SJSA1 (cell line): ENCODE measurements around the gene SCFD2. TPM values are rescaled to one million over a fixed set of nuclear protein-coding genes. Genes with fewer than 3 reads are reported as not detected.
A peak's percentile ranks its signal among the peaks of the same experiment; 100 is the strongest.
"Not testable (repeated sequence)": the region's sequence is repeated elsewhere in the genome, so short reads cannot be mapped to it uniquely, and the experiment has no call there.

Experiments used
- DNase-seq, 2 experiments: peaks; one replicate each; pipeline ENCODE4 v3.0.0-alpha.2; 2015 to 2020; ENCODE audit warnings: low spot score in 2 of 2, low read depth in 1 of 2
- H3K27ac ChIP-seq: fragments of 250-450 bp; sonication (Bioruptor Pico); 2 replicates; pipeline ENCODE4 v1.5.1; 2020; ENCODE audit warnings: mild to moderate bottlenecking, moderate library complexity
- H3K27me3 ChIP-seq: fragments of 250-450 bp; sonication (Bioruptor Pico); replicated peaks from 2 replicates; pipeline ENCODE4 v1.5.1; 2020; ENCODE audit warnings: mild to moderate bottlenecking, moderate library complexity
- H3K36me3 ChIP-seq: fragments of 250-450 bp; sonication (Bioruptor Pico); 2 replicates; pipeline ENCODE4 v1.5.1; 2020; ENCODE audit warnings: mild to moderate bottlenecking
- H3K4me1 ChIP-seq: fragments of 250-450 bp; sonication (Bioruptor Pico); replicated peaks from 2 replicates; pipeline ENCODE4 v1.6.1; 2021; ENCODE audit warnings: mild to moderate bottlenecking
- H3K4me3 ChIP-seq: fragments of 250-450 bp; sonication (Bioruptor Pico); 2 replicates; pipeline ENCODE4 v1.5.1; 2020; ENCODE audit warnings: mild to moderate bottlenecking
- H3K9me3 ChIP-seq: fragments of 250-450 bp; sonication (Bioruptor Pico); replicated peaks from 2 replicates; pipeline ENCODE4 v1.5.1; 2020; ENCODE audit warnings: mild to moderate bottlenecking
- total RNA-seq: library from RNA; depleted of rRNA; stranded (reverse); fragments of >200 nt; shearing (Covaris generic); gene quantifications from 2 replicates; pipeline ENCODE4 v1.2.3, GENCODE V29; 2014

Gene SCFD2
- total RNA-seq, 1 experiment from 2014 or later = 18.5 TPM

DNA sequence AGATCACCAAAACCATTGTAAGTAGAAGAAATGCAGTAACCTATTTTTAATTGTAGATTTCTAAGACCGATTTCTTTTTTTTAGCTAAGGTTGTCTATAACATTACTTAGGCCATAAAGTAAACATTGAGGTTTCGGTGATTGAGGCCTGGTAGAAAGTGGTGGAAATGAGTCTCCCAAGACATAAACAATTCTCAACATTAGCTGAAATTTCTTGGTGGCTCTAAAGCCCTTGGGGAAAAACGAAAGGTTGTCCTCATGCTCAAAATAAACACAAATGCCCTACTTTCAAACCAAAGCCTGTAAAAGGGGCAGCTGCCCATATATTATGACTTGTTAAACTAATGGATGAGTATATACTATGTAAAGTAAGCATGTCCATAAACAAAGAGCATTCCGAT lies 98.8 kb downstream of the SCFD2 start:
- H3K9me3 ChIP-seq = no peaks in the 10 kb centered on the region; the same call in 1 of the 2 replicates
- 0 out of 2 replicates have a peak, but pooled peaks cover 3% of the 10 kb centered on the region for H3K36me3 ChIP-seq
- no peak overlapping the region for H3K4me3 ChIP-seq
- peaks cover 12% of the 10 kb centered on the region for H3K4me1 ChIP-seq
- no peak overlapping the region for H3K27ac ChIP-seq
- DNase-seq = peak in 1 of 2 experiments; percentile 67
- no peaks in the 10 kb centered on the region for H3K27me3 ChIP-seq

GRCh38 chr4:53255986-53256385 lies 109.9 kb downstream of the SCFD2 start:
- not testable (repeated sequence) for H3K27me3 ChIP-seq, H3K27ac ChIP-seq, H3K36me3 ChIP-seq, H3K9me3 ChIP-seq, H3K4me3 ChIP-seq, H3K4me1 ChIP-seq, DNase-seq

DNA sequence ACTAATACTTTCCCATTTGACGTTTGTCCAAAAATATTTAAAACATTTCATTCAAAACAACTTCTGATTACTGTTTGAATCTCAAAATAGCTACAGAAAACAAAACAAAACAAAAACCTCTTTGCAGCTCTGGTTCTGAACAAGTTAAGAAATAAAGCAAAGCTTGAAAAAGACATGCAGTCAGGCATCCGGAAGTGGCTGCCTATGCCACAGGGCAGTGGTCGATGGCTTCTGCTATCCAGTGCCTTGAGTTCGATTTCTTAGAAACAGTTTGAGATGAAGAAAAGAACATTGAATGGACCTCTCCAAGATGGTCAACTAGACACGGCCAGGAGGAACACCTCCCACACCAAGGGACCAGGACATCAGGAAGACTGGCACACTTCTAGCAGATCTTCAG lies 125.3 kb downstream of the SCFD2 start:
- no peak overlapping the region for H3K4me3 ChIP-seq
- H3K27ac ChIP-seq = no peak overlapping the region
- DNase-seq = no peak
- no peaks in the 10 kb centered on the region for H3K27me3 ChIP-seq
- no peaks in the 10 kb centered on the region for H3K9me3 ChIP-seq
- no peaks in the 10 kb centered on the region for H3K36me3 ChIP-seq
- no peaks in the 10 kb centered on the region for H3K4me1 ChIP-seq

DNA sequence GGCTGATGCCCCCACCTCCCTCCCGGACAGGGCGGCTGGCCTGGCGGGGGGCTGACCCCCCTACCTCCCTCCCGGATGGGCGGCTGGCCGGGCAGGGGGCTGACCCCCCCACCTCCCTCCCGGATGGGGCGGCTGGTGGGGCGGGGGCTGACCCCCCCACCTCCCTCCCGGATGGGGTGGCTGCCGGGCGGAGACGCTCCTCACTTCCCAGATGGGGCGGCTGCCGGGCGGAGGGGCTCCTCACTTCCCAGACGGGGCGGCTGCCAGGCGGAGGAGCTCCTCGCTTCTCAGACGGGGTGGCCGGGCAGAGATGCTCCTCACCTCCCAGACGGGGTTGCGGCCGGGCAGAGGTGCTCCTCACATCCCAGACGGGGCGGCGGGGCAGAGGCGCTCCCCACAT lies 127.5 kb downstream of the SCFD2 start:
- H3K4me1 ChIP-seq, DNase-seq: not testable (repeated sequence)

DNA sequence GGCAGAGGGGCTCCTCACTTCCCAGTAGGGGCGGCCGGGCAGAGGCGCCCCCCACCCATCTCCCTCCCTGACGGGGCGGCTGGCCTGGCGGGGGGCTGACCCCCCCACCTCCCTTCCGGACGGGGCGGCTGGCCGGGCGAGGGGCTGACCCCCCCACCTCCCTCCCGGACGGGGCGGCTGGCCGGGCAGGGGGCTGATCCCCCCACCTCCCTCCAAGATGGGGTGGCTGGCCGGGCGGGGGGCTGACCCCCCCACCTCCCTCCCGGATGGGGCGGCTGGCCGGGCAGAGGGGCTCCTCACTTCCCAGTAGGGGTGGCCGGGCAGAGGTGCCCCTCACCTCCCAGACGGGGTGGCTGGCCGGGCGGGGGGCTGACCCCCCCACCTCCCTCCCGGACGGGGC lies 128.1 kb downstream of the SCFD2 start:
- not testable (repeated sequence) for DNase-seq, H3K27ac ChIP-seq, H3K9me3 ChIP-seq, H3K4me1 ChIP-seq, H3K36me3 ChIP-seq, H3K27me3 ChIP-seq, H3K4me3 ChIP-seq

More for the DNA sequence above, 127.5 kb downstream of the SCFD2 start:
- not testable (repeated sequence) for H3K9me3 ChIP-seq, H3K4me3 ChIP-seq, H3K27me3 ChIP-seq, H3K27ac ChIP-seq, H3K36me3 ChIP-seq

- not testable (repeated sequence) for H3K4me3 ChIP-seq, H3K4me1 ChIP-seq, H3K9me3 ChIP-seq, H3K27me3 ChIP-seq, DNase-seq, H3K36me3 ChIP-seq, H3K27ac ChIP-seq
Observed at GRCh38 chr4:53236624-53237023, 129.2 kb downstream of the SCFD2 start.

DNA sequence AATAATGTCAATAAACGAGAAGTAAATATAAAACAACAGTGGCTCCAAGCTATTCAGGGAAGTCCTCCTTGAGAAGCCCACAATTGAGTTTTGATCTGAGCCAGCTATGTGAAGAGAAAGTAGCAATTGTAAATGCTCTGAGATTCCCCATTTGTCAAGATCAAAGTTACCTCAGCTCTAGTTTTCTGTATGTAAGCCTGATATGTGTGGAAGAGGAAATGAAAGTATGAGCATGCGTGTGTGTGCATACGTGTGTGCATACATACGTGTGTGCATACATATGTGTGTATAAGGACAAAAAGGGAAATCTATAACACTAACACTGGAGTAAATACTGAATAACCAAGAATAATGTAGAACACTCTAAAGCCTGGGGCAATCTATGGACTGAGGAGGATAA lies 130.3 kb downstream of the SCFD2 start:
- H3K36me3 ChIP-seq = no peaks in the 10 kb centered on the region
- no peak for DNase-seq

DNA sequence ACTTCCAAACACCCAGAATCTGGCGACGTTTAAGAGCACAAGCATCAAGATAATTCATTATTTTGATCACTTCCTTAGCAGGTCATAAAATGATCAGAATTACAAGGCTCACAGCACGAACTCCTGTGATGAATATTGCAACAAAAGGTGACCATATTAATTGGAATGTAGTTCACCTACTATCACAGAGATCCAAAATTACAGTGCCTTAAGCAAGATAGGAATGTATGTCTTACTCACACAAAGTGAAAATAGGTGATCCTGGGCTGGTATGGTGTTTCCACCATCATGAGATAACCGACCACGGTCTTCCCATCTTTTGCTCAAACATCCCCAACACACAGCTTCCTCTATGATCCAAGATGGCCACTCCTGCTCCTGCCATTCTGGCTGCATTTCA lies 131.2 kb downstream of the SCFD2 start:
- H3K27me3 ChIP-seq = no peaks in the 10 kb centered on the region

More for the DNA sequence above, 130.3 kb downstream of the SCFD2 start:
- H3K27ac ChIP-seq = no peak overlapping the region
- no peaks in the 10 kb centered on the region for H3K27me3 ChIP-seq
- no peaks in the 10 kb centered on the region for H3K4me1 ChIP-seq
- H3K4me3 ChIP-seq = no peak overlapping the region
- H3K9me3 ChIP-seq = no peaks in the 10 kb centered on the region

DNA sequence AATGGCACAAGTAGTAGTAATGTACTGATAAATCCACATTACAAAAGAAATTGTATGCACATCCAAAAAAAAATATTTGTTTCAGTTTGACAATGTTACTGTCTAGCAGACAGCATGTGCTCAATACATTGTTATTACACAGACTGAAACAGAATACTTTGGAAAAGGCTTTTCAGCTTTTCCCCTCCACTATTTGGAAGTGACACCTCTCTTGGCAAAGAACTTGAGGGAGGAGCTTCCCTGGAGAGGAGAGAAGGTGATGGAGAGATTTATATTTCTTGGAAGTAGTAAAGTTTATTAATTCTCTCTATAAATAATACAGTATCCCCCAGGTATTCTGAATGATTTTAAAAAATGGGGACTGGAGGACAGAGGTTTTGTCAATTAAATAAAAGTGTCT lies 131.8 kb downstream of the SCFD2 start:
- H3K27me3 ChIP-seq = no peaks in the 10 kb centered on the region
- no peak overlapping the region for H3K4me3 ChIP-seq
- no peaks in the 10 kb centered on the region for H3K36me3 ChIP-seq
- no peak for DNase-seq
- H3K27ac ChIP-seq = no peak overlapping the region
- H3K9me3 ChIP-seq = no peaks in the 10 kb centered on the region
- H3K4me1 ChIP-seq = no peaks in the 10 kb centered on the region

More for the DNA sequence above, 131.2 kb downstream of the SCFD2 start:
- Histone ChIP-seq H3K9me3 (no peaks in the 10 kb centered on the region), H3K36me3 (no peaks in the 10 kb centered on the region), H3K4me3 (no peak overlapping the region), H3K27ac (no peak overlapping the region), H3K4me1 (no peaks in the 10 kb centered on the region)
- DNase-seq = no peak

- H3K4me1 ChIP-seq = no peaks in the 10 kb centered on the region
- no peaks in the 10 kb centered on the region for H3K36me3 ChIP-seq
- H3K4me3 ChIP-seq = no peak overlapping the region
- no peak for DNase-seq
- no peak overlapping the region for H3K27ac ChIP-seq
- H3K27me3 ChIP-seq = no peaks in the 10 kb centered on the region
- no peaks in the 10 kb centered on the region for H3K9me3 ChIP-seq
Observed at GRCh38 chr4:53233114-53233795, 132.6 kb downstream of the SCFD2 start.

- DNase-seq = no peak
- no peaks in the 10 kb centered on the region for H3K9me3 ChIP-seq
- no peaks in the 10 kb centered on the region for H3K27me3 ChIP-seq
- H3K36me3 ChIP-seq = no peaks in the 10 kb centered on the region
- H3K4me1 ChIP-seq = no peaks in the 10 kb centered on the region
- H3K27ac ChIP-seq = no peak overlapping the region
- no peak overlapping the region for H3K4me3 ChIP-seq
Observed at GRCh38 chr4:53232371-53232770, 133.5 kb downstream of the SCFD2 start.

- H3K4me1 ChIP-seq = no peaks in the 10 kb centered on the region
- no peaks in the 10 kb centered on the region for H3K27me3 ChIP-seq
- H3K27ac ChIP-seq = no peak overlapping the region
- DNase-seq = no peak
- no peaks in the 10 kb centered on the region for H3K36me3 ChIP-seq
- no peaks in the 10 kb centered on the region for H3K9me3 ChIP-seq
- no peak overlapping the region for H3K4me3 ChIP-seq
Observed at GRCh38 chr4:53228036-53228435, 137.8 kb downstream of the SCFD2 start.

DNA sequence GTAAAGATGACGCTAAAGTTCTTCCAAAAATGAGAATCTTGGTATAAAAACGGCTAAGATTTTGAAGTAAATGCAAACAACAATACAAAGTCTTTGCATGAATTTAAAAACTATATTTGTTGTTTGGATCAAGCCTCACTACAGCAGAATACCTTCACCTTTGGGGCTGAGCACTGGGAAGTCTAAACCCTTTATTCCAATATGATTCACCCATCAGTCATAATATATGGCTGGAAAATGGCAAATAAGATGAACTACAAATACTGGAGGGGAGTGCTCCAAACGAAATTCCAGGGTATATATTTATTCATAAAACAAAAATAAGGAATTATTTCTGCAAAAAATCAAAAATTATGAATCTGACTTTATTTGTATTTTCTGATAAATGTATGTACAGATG lies 138.4 kb downstream of the SCFD2 start:
- H3K4me3 ChIP-seq = no peak overlapping the region
- H3K27ac ChIP-seq = no peak overlapping the region
- H3K27me3 ChIP-seq = no peaks in the 10 kb centered on the region
- H3K36me3 ChIP-seq = no peaks in the 10 kb centered on the region
- DNase-seq = no peak
- no peaks in the 10 kb centered on the region for H3K4me1 ChIP-seq
- H3K9me3 ChIP-seq = no peaks in the 10 kb centered on the region

GRCh38 chr4:53221832-53222480 lies 143.9 kb downstream of the SCFD2 start:
- no peak overlapping the region for H3K4me3 ChIP-seq
- no peak overlapping the region for H3K27ac ChIP-seq
- no peaks in the 10 kb centered on the region for H3K36me3 ChIP-seq
- H3K9me3 ChIP-seq = no peaks in the 10 kb centered on the region
- no peak for DNase-seq
- H3K4me1 ChIP-seq = no peaks in the 10 kb centered on the region
- no peaks in the 10 kb centered on the region for H3K27me3 ChIP-seq
